ENCODE results near the gene PEX5. TPM values are rescaled to one million over a fixed set of nuclear protein-coding genes. Genes with fewer than 3 reads are reported as not detected.
"Not testable (repeated sequence)": the region's sequence is repeated elsewhere in the genome, so short reads cannot be mapped to it uniquely, and the experiment has no call there.

The PEX5 gene
- total RNA-seq, 3 donors from 2014 or later (not counting 1 experiment from before 2014, with no cell fraction given), result 20.3 to 23.3 (median 22.0) TPM

- Histone ChIP-seq H3K9me3 (ENCODE audit: control insufficient read depth, insufficient read depth, low read length) (no peaks in the 10 kb centered on the region), H3K36me3 (ENCODE audit: control insufficient read depth, insufficient read depth, low read length) (no peaks in the 10 kb centered on the region), H3K27me3 (ENCODE audit: control insufficient read depth, insufficient read depth, low read length) (no peaks in the 10 kb centered on the region), H3K27ac (ENCODE audit: low read length) (no peak overlapping the region), H3K4me3 (ENCODE audit: low read length) (no peak overlapping the region), H3K4me1 (ENCODE audit: control insufficient read depth, insufficient read depth, low read length) (no peaks in the 10 kb centered on the region)
- H3K9me3 Mint-ChIP-seq, result no peaks in the 10 kb centered on the region
- H3K4me3 Mint-ChIP-seq, result no peak overlapping the region
- no peaks in the 10 kb centered on the region for H3K4me1 Mint-ChIP-seq
- TF ChIP-seq CTCF (IDR thresholded peaks at IDR 0.05), result no peak
- H3K36me3 Mint-ChIP-seq, result peaks cover 5% of the 10 kb centered on the region
- intact Hi-C loops (cut with micrococcal nuclease), result no loop called here
- WGBS (ENCODE audit: insufficient coverage), result 75% methylated on average over 1 of the region's 1 CpG
- H3K27me3 Mint-ChIP-seq (ENCODE audit: low read depth in 2 of 2), result peaks cover 13 to 47% of the 10 kb centered on the region in 2 donors
- ATAC-seq (no peak), DNase-seq (no peak)
- no peak overlapping the region for H3K27ac Mint-ChIP-seq
These were observed 8.8 kb upstream of the PEX5 start for GRCh38 chr12:7180685-7181084.

GRCh38 chr12:7186058-7186457 is 3.4 kb upstream of the PEX5 start:
- H3K4me1 ChIP-seq (ENCODE audit: control insufficient read depth, insufficient read depth, low read length), result peaks cover 20% of the 10 kb centered on the region
- H3K27ac Mint-ChIP-seq; H3K27me3 ChIP-seq (ENCODE audit: control insufficient read depth, insufficient read depth, low read length); DNase-seq; ATAC-seq; H3K9me3 Mint-ChIP-seq; H3K36me3 Mint-ChIP-seq; H3K9me3 ChIP-seq (ENCODE audit: control insufficient read depth, insufficient read depth, low read length); intact Hi-C loops (cut with micrococcal nuclease); H3K4me3 ChIP-seq (ENCODE audit: low read length); H3K36me3 ChIP-seq (ENCODE audit: control insufficient read depth, insufficient read depth, low read length); H3K27ac ChIP-seq (ENCODE audit: low read length): not testable (repeated sequence)
- WGBS (ENCODE audit: insufficient coverage), result 80% methylated on average over 1 of the region's 2 CpGs
- peaks cover 27 to 28% of the 10 kb centered on the region in 2 donors for H3K4me1 Mint-ChIP-seq
- peak overlapping the region; percentile 4 for H3K4me3 Mint-ChIP-seq
- peaks cover 6 to 19% of the 10 kb centered on the region in 2 donors for H3K27me3 Mint-ChIP-seq (ENCODE audit: low read depth in 2 of 2)

DNA sequence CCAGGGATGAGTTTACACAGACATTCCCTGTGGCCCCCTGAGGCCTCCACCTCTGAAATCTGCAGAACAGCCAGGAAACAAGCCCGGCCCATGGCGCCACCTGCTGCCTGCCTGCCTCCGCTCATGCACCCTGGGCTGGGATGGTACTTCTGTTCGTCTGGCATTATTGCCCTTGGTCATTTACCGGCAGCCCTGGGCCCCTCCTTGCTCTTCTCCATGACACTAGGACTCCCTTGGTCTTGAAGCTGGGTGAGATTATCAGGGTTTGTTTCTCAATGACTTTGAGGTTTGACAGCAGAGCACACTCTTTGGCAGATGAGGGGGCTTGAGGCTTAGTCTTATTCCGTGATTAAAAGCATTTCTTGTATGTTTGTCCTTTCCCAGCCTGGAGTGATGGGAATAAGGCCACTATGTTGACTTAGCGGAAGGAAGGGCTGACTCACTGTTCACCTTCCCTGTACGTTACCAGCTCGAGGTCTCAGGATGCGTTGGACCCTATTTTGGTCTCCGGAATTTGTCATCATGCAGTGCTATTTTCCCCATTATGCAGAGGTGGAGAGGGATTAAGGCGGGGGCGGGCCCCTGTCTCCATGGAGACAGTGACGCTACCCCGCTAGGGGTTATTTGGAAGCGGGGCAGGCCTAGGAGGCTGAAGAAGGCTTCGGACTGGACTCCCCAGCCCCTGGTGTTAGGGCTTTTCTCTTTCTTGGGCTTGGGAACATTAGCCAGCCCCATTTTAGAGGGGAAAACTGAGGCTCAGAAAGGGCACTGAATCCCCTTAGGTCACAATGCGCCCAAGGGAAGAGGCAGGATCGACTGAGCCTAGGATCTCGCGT is 706 bp upstream of the PEX5 start:
- intact Hi-C loops (cut with micrococcal nuclease), result loop anchor here (1.0 kb wide), 1 partner anchor 46 kb away; no protein-coding TSS in a partner anchor
- peak; percentile 62 to 77 for DNase-seq

More for the DNA sequence above, 706 bp upstream of the PEX5 start:
- 2% methylated on average over 21 of the region's 21 CpGs for WGBS (ENCODE audit: insufficient coverage)
- TF ChIP-seq CTCF (IDR thresholded peaks at IDR 0.05), result peak; percentile 67
- Mint-ChIP-seq H3K9me3 (no peaks in the 10 kb centered on the region), H3K36me3 (no peaks in the 10 kb centered on the region), H3K4me1 (peaks cover 40 to 44% of the 10 kb centered on the region in 2 donors), H3K27ac (peak overlapping the region; percentile 92 to 97), H3K27me3 (ENCODE audit: low read depth in 2 of 2) (no peaks in the 10 kb centered on the region), H3K4me3 (peak overlapping the region; percentile 97)
- H3K9me3 ChIP-seq (ENCODE audit: control insufficient read depth, insufficient read depth, low read length), result no peaks in the 10 kb centered on the region
- H3K36me3 ChIP-seq (ENCODE audit: control insufficient read depth, insufficient read depth, low read length), result peaks cover 2% of the 10 kb centered on the region
- H3K4me3 ChIP-seq (ENCODE audit: low read length), result peak overlapping the region; percentile 87
- peaks cover 20% of the 10 kb centered on the region for H3K4me1 ChIP-seq (ENCODE audit: control insufficient read depth, insufficient read depth, low read length)
- no peaks in the 10 kb centered on the region for H3K27me3 ChIP-seq (ENCODE audit: control insufficient read depth, insufficient read depth, low read length)
- peak; percentile 37 to 45 (median 42) for ATAC-seq
- peak overlapping the region; percentile 79 for H3K27ac ChIP-seq (ENCODE audit: low read length)

Measured in natural killer cell (primary cell).